ENCODE measurements around the gene RPA1.

The RPA1 gene

GRCh38 chr17:1829216-1829591 is 601 bp upstream of the RPA1 start (continued):
- TF ChIP-seq ZNF514 (tag by site-specific recombination; IDR thresholded peaks at IDR 0.05) = no peak
- no peak for TF ChIP-seq ZNF24 (tag by site-specific recombination; IDR thresholded peaks at IDR 0.05)
- TF ChIP-seq OVOL3 (tag by site-specific recombination; IDR thresholded peaks at IDR 0.05) = no peak
- no peak for TF ChIP-seq FEZF1 (tag by site-specific recombination; IDR thresholded peaks at IDR 0.05)
- TF ChIP-seq ZNF530 (tag by site-specific recombination; IDR thresholded peaks at IDR 0.05; ENCODE audit: low read depth) = no peak
- TF ChIP-seq ZBTB8A (tag by site-specific recombination; IDR thresholded peaks at IDR 0.05) = no peak
- no peak for TF ChIP-seq ZNF548 (tag by site-specific recombination; IDR thresholded peaks at IDR 0.05)
- no peak for TF ChIP-seq ZNF76 (tag by site-specific recombination; IDR thresholded peaks at IDR 0.05; ENCODE audit: borderline replicate concordance, low read depth)
- TF ChIP-seq ZNF341 (tag by site-specific recombination; IDR thresholded peaks at IDR 0.05; ENCODE audit: low read depth) = no peak
- no peak for TF ChIP-seq ATF2 (tag by site-specific recombination; IDR thresholded peaks at IDR 0.05; ENCODE audit: low read depth)
- 0 out of 2 replicates have a peak, but pooled peaks have one; percentile 10 for TF ChIP-seq KLF1 (tag by site-specific recombination; IDR thresholded peaks at IDR 0.05)
- TF ChIP-seq SALL2 (tag by site-specific recombination; IDR thresholded peaks at IDR 0.05; ENCODE audit: borderline replicate concordance) = no peak
- no peak for TF ChIP-seq ZNF747 (tag by site-specific recombination; IDR thresholded peaks at IDR 0.05)
- TF ChIP-seq ZNF274 (IDR thresholded peaks at IDR 0.05; ENCODE audit: low read length) = no peak
- no peak for TF ChIP-seq ZNF274 (tag by site-specific recombination; IDR thresholded peaks at IDR 0.05; ENCODE audit: borderline replicate concordance)
- TF ChIP-seq PRDM10 (tag by site-specific recombination; IDR thresholded peaks at IDR 0.05) = peak; percentile 53; the same call in 1 of the 2 replicates
- TF ChIP-seq SP3 (tag by site-specific recombination; IDR thresholded peaks at IDR 0.05) = 0 out of 2 replicates have a peak, but pooled peaks have one; percentile 28
- TF ChIP-seq ZNF768 (tag by site-specific recombination; IDR thresholded peaks at IDR 0.05) = no peak
- TF ChIP-seq ZNF777 (tag by site-specific recombination; IDR thresholded peaks at IDR 0.05; ENCODE audit: borderline replicate concordance) = no peak
- TF ChIP-seq ZNF146 (tag by site-specific recombination; IDR thresholded peaks at IDR 0.05) = no peak
- TF ChIP-seq ZNF335 (tag by site-specific recombination; conservative IDR thresholded peaks at IDR 0.05) = no peak; the same call in 1 of the 2 replicates
- TF ChIP-seq GFI1B (tag by site-specific recombination; IDR thresholded peaks at IDR 0.05) = peak; percentile 46; the same call in 1 of the 2 replicates
- TF ChIP-seq ZNF239 (tag by site-specific recombination; IDR thresholded peaks at IDR 0.05) = no peak
- no peak for TF ChIP-seq ZBTB11 (tag by site-specific recombination; conservative IDR thresholded peaks at IDR 0.05; ENCODE audit: low read depth)
- TF ChIP-seq ZNF660 (tag by site-specific recombination; IDR thresholded peaks at IDR 0.05) = no peak
- peak; percentile 40 for TF ChIP-seq PATZ1 (tag by site-specific recombination; IDR thresholded peaks at IDR 0.05)
- no peak for TF ChIP-seq ZNF394 (tag by site-specific recombination; IDR thresholded peaks at IDR 0.05; ENCODE audit: borderline replicate concordance)
- TF ChIP-seq ZNF221 (tag by site-specific recombination; IDR thresholded peaks at IDR 0.05; ENCODE audit: borderline replicate concordance) = no peak
- peak; percentile 43; the same call in 1 of the 2 replicates for TF ChIP-seq KLF17 (tag by site-specific recombination; IDR thresholded peaks at IDR 0.05)
- no peak for TF ChIP-seq ZNF214 (tag by site-specific recombination; IDR thresholded peaks at IDR 0.05; ENCODE audit: borderline replicate concordance)

All from HEK293 (cell line).